GM18520 (cell line): Measurements from ENCODE around the gene KYAT1.

Experiments
- ATAC-seq: cut with Tn5 transposase; IDR thresholded peaks from one replicate; pipeline ENCODE4 v1.9.1; 2021; ENCODE audit not compliant: unreplicated experiment

KYAT1 gene

GRCh38 chr9:128786681-128787601 is 94.8 kb downstream of the KYAT1 start, which contains the start of gene TBC1D13:
TSS of gene TBC1D13 (plus strand) at chr9:128787253. CDS start at chr9:128787354, 101 bp downstream.
- ATAC-seq, result no peak

GRCh38 chr9:128785427-128785826 is 96.3 kb downstream of the KYAT1 start:
- ATAC-seq, result no peak
